Measurements from ENCODE around the gene SMC1B.
A peak's percentile ranks its signal among the peaks of the same experiment; 100 is the strongest.

The SMC1B gene

GRCh38 chr22:45338795-45339194, 74.6 kb downstream of the SMC1B start:
- H3K9ac ChIP-seq (ENCODE audit: low read length in 5 of 5) = no peak overlapping the region
- peaks cover 7 to 54% (median 43%) of the 10 kb centered on the region in 5 donors for H3K36me3 ChIP-seq (ENCODE audit: control insufficient read depth in 5 of 5, insufficient read depth in 5 of 5, low read length in 5 of 5)
- H3K9me3 ChIP-seq (ENCODE audit: control insufficient read depth in 5 of 5, low read length in 5 of 5) = no peaks in the 10 kb centered on the region
- peaks cover 0 to 33% (median 21%) of the 10 kb centered on the region in 5 donors for H3K4me1 ChIP-seq (ENCODE audit: control insufficient read depth in 5 of 5, insufficient read depth in 5 of 5, low read length in 5 of 5)
- H3K4me3 ChIP-seq (ENCODE audit: low read depth in 1 of 5, low read length in 5 of 5) = no peak overlapping the region
- no peaks in the 10 kb centered on the region for H3K27me3 ChIP-seq (ENCODE audit: control insufficient read depth in 5 of 5, insufficient read depth in 4 of 5, low read length in 5 of 5)
- H3K27ac ChIP-seq (ENCODE audit: low read depth, low read length) = no peak overlapping the region

- Histone ChIP-seq H3K27ac (ENCODE audit: low read depth, low read length) (no peak overlapping the region), H3K27me3 (ENCODE audit: control insufficient read depth in 5 of 5, insufficient read depth in 4 of 5, low read length in 5 of 5) (no peaks in the 10 kb centered on the region), H3K4me1 (ENCODE audit: control insufficient read depth in 5 of 5, insufficient read depth in 5 of 5, low read length in 5 of 5) (peaks cover 0 to 33% (median 21%) of the 10 kb centered on the region in 5 donors), H3K9me3 (ENCODE audit: control insufficient read depth in 5 of 5, low read length in 5 of 5) (no peaks in the 10 kb centered on the region), H3K4me3 (ENCODE audit: low read depth in 1 of 5, low read length in 5 of 5) (peak overlapping the region in 1 of 5 donors; percentile 39), H3K36me3 (ENCODE audit: control insufficient read depth in 5 of 5, insufficient read depth in 5 of 5, low read length in 5 of 5) (peaks cover 7 to 57% (median 43%) of the 10 kb centered on the region in 5 donors), H3K9ac (ENCODE audit: low read length in 5 of 5) (no peak overlapping the region)
Measured at GRCh38 chr22:45337536-45337935, 75.9 kb downstream of the SMC1B start.

- H3K4me1 ChIP-seq (ENCODE audit: control insufficient read depth in 5 of 5, insufficient read depth in 5 of 5, low read length in 5 of 5) = peaks cover 0 to 33% (median 21%) of the 10 kb centered on the region in 5 donors
- peak overlapping the region; percentile 54 for H3K27ac ChIP-seq (ENCODE audit: low read depth, low read length)
- H3K9me3 ChIP-seq (ENCODE audit: control insufficient read depth in 5 of 5, low read length in 5 of 5) = no peaks in the 10 kb centered on the region
- no peak overlapping the region for H3K9ac ChIP-seq (ENCODE audit: low read length in 5 of 5)
- H3K36me3 ChIP-seq (ENCODE audit: control insufficient read depth in 5 of 5, insufficient read depth in 5 of 5, low read length in 5 of 5) = peaks cover 7 to 59% (median 45%) of the 10 kb centered on the region in 5 donors
- H3K4me3 ChIP-seq (ENCODE audit: low read depth in 1 of 5, low read length in 5 of 5) = peak overlapping the region in 3 of 5 donors; percentile 15 to 39 (median 32)
- no peaks in the 10 kb centered on the region for H3K27me3 ChIP-seq (ENCODE audit: control insufficient read depth in 5 of 5, insufficient read depth in 4 of 5, low read length in 5 of 5)
Measured at GRCh38 chr22:45336971-45337431, 76.4 kb downstream of the SMC1B start.

GRCh38 chr22:45335854-45336522, 77.4 kb downstream of the SMC1B start:
- Histone ChIP-seq H3K9ac (ENCODE audit: low read length in 5 of 5) (no peak overlapping the region), H3K36me3 (ENCODE audit: control insufficient read depth in 5 of 5, insufficient read depth in 5 of 5, low read length in 5 of 5) (peaks cover 4 to 60% (median 42%) of the 10 kb centered on the region in 5 donors), H3K4me3 (ENCODE audit: low read depth in 1 of 5, low read length in 5 of 5) (no peak overlapping the region)

GRCh38 chr22:45335021-45335818, 78.2 kb downstream of the SMC1B start:
- Histone ChIP-seq H3K4me1 (ENCODE audit: control insufficient read depth in 5 of 5, insufficient read depth in 5 of 5, low read length in 5 of 5) (peaks cover 0 to 26% (median 21%) of the 10 kb centered on the region in 5 donors), H3K27ac (ENCODE audit: low read depth, low read length) (no peak overlapping the region), H3K36me3 (ENCODE audit: control insufficient read depth in 5 of 5, insufficient read depth in 5 of 5, low read length in 5 of 5) (peaks cover 4 to 63% (median 45%) of the 10 kb centered on the region in 5 donors), H3K9ac (ENCODE audit: low read length in 5 of 5) (no peak overlapping the region), H3K4me3 (ENCODE audit: low read depth in 1 of 5, low read length in 5 of 5) (no peak overlapping the region), H3K27me3 (ENCODE audit: control insufficient read depth in 5 of 5, insufficient read depth in 4 of 5, low read length in 5 of 5) (no peaks in the 10 kb centered on the region), H3K9me3 (ENCODE audit: control insufficient read depth in 5 of 5, low read length in 5 of 5) (no peaks in the 10 kb centered on the region)

More at GRCh38 chr22:45335854-45336522, 77.4 kb downstream of the SMC1B start:
- no peaks in the 10 kb centered on the region for H3K9me3 ChIP-seq (ENCODE audit: control insufficient read depth in 5 of 5, low read length in 5 of 5)
- peaks cover 0 to 26% (median 21%) of the 10 kb centered on the region in 5 donors for H3K4me1 ChIP-seq (ENCODE audit: control insufficient read depth in 5 of 5, insufficient read depth in 5 of 5, low read length in 5 of 5)
- peak overlapping the region; percentile 54 for H3K27ac ChIP-seq (ENCODE audit: low read depth, low read length)
- no peaks in the 10 kb centered on the region for H3K27me3 ChIP-seq (ENCODE audit: control insufficient read depth in 5 of 5, insufficient read depth in 4 of 5, low read length in 5 of 5)

GRCh38 chr22:45334528-45334927, 78.9 kb downstream of the SMC1B start:
- H3K4me3 ChIP-seq (ENCODE audit: low read depth in 1 of 5, low read length in 5 of 5) = no peak overlapping the region
- no peak overlapping the region for H3K27ac ChIP-seq (ENCODE audit: low read depth, low read length)
- H3K27me3 ChIP-seq (ENCODE audit: control insufficient read depth in 5 of 5, insufficient read depth in 4 of 5, low read length in 5 of 5) = no peaks in the 10 kb centered on the region
- no peaks in the 10 kb centered on the region for H3K9me3 ChIP-seq (ENCODE audit: control insufficient read depth in 5 of 5, low read length in 5 of 5)
- peaks cover 0 to 60% (median 40%) of the 10 kb centered on the region in 5 donors for H3K36me3 ChIP-seq (ENCODE audit: control insufficient read depth in 5 of 5, insufficient read depth in 5 of 5, low read length in 5 of 5)
- peaks cover 0 to 26% (median 22%) of the 10 kb centered on the region in 5 donors for H3K4me1 ChIP-seq (ENCODE audit: control insufficient read depth in 5 of 5, insufficient read depth in 5 of 5, low read length in 5 of 5)
- H3K9ac ChIP-seq (ENCODE audit: low read length in 5 of 5) = no peak overlapping the region

- no peaks in the 10 kb centered on the region for H3K9me3 ChIP-seq (ENCODE audit: control insufficient read depth in 5 of 5, low read length in 5 of 5)
- peaks cover 0 to 26% (median 22%) of the 10 kb centered on the region in 5 donors for H3K4me1 ChIP-seq (ENCODE audit: control insufficient read depth in 5 of 5, insufficient read depth in 5 of 5, low read length in 5 of 5)
- no peak overlapping the region for H3K27ac ChIP-seq (ENCODE audit: low read depth, low read length)
- H3K4me3 ChIP-seq (ENCODE audit: low read depth in 1 of 5, low read length in 5 of 5) = no peak overlapping the region
- H3K9ac ChIP-seq (ENCODE audit: low read length in 5 of 5) = no peak overlapping the region
- peaks cover 0 to 59% (median 38%) of the 10 kb centered on the region in 5 donors for H3K36me3 ChIP-seq (ENCODE audit: control insufficient read depth in 5 of 5, insufficient read depth in 5 of 5, low read length in 5 of 5)
- H3K27me3 ChIP-seq (ENCODE audit: control insufficient read depth in 5 of 5, insufficient read depth in 4 of 5, low read length in 5 of 5) = no peaks in the 10 kb centered on the region
Measured at GRCh38 chr22:45334068-45334467, 79.3 kb downstream of the SMC1B start.

GRCh38 chr22:45332001-45332400, 81.4 kb downstream of the SMC1B start:
- H3K4me1 ChIP-seq (ENCODE audit: control insufficient read depth in 5 of 5, insufficient read depth in 5 of 5, low read length in 5 of 5) = peaks cover 0 to 24% (median 15%) of the 10 kb centered on the region in 5 donors
- no peak overlapping the region for H3K9ac ChIP-seq (ENCODE audit: low read length in 5 of 5)
- H3K27me3 ChIP-seq (ENCODE audit: control insufficient read depth in 5 of 5, insufficient read depth in 4 of 5, low read length in 5 of 5) = no peaks in the 10 kb centered on the region
- no peak overlapping the region for H3K27ac ChIP-seq (ENCODE audit: low read depth, low read length)
- no peaks in the 10 kb centered on the region for H3K9me3 ChIP-seq (ENCODE audit: control insufficient read depth in 5 of 5, low read length in 5 of 5)
- no peak overlapping the region for H3K4me3 ChIP-seq (ENCODE audit: low read depth in 1 of 5, low read length in 5 of 5)
- peaks cover 0 to 62% (median 43%) of the 10 kb centered on the region in 5 donors for H3K36me3 ChIP-seq (ENCODE audit: control insufficient read depth in 5 of 5, insufficient read depth in 5 of 5, low read length in 5 of 5)

- peaks cover 0 to 18% (median 10%) of the 10 kb centered on the region in 5 donors for H3K4me1 ChIP-seq (ENCODE audit: control insufficient read depth in 5 of 5, insufficient read depth in 5 of 5, low read length in 5 of 5)
- H3K9ac ChIP-seq (ENCODE audit: low read length in 5 of 5) = no peak overlapping the region
- peaks cover 0 to 60% (median 41%) of the 10 kb centered on the region in 5 donors for H3K36me3 ChIP-seq (ENCODE audit: control insufficient read depth in 5 of 5, insufficient read depth in 5 of 5, low read length in 5 of 5)
- H3K27me3 ChIP-seq (ENCODE audit: control insufficient read depth in 5 of 5, insufficient read depth in 4 of 5, low read length in 5 of 5) = no peaks in the 10 kb centered on the region
- H3K4me3 ChIP-seq (ENCODE audit: low read depth in 1 of 5, low read length in 5 of 5) = no peak overlapping the region
- H3K27ac ChIP-seq (ENCODE audit: low read depth, low read length) = no peak overlapping the region
- no peaks in the 10 kb centered on the region for H3K9me3 ChIP-seq (ENCODE audit: control insufficient read depth in 5 of 5, low read length in 5 of 5)
Measured at GRCh38 chr22:45331486-45331885, 81.9 kb downstream of the SMC1B start.

- Histone ChIP-seq H3K4me3 (ENCODE audit: low read depth in 1 of 5, low read length in 5 of 5) (no peak overlapping the region), H3K4me1 (ENCODE audit: control insufficient read depth in 5 of 5, insufficient read depth in 5 of 5, low read length in 5 of 5) (peaks cover 0 to 11% (median under 1%) of the 10 kb centered on the region in 5 donors), H3K27ac (ENCODE audit: low read depth, low read length) (no peak overlapping the region), H3K27me3 (ENCODE audit: control insufficient read depth in 5 of 5, insufficient read depth in 4 of 5, low read length in 5 of 5) (no peaks in the 10 kb centered on the region), H3K36me3 (ENCODE audit: control insufficient read depth in 5 of 5, insufficient read depth in 5 of 5, low read length in 5 of 5) (peaks cover 0 to 52% (median 38%) of the 10 kb centered on the region in 5 donors), H3K9me3 (ENCODE audit: control insufficient read depth in 5 of 5, low read length in 5 of 5) (no peaks in the 10 kb centered on the region), H3K9ac (ENCODE audit: low read length in 5 of 5) (no peak overlapping the region)
Measured at GRCh38 chr22:45330548-45330947, 82.9 kb downstream of the SMC1B start.

All from subcutaneous abdominal adipose tissue (tissue), 5 donors.